GM12878 (cell line): ENCODE measurements around the gene POLA1. TPM values are rescaled to one million over a fixed set of nuclear protein-coding genes. Genes with fewer than 3 reads are reported as not detected.

ENCODE experiments used
- ATAC-seq: fragments of 200-7000 bp; cut with Tn5 transposase; 3 replicates; pipeline ENCODE4 v1.9.1; 2020; ENCODE audit warnings: mild to moderate bottlenecking, moderate library complexity
- BruUV-seq: library from RNA; stranded (reverse); fragments of 400-500 nt; replicated peaks from 2 replicates; lab custom pipeline; 2021; lab: Mats Ljungman, UMichigan
- CTCF ChIA-PET: fragments of 300-600 bp; sonication (Branson Sonifier 250); formaldehyde crosslinking; extraction: SDS; loops from one replicate; lab custom pipeline; 2021; ENCODE audit warnings: inconsistent platforms; lab: Yijun Ruan, JAX
- POLR2A ChIA-PET: fragments of 350-600 bp; formaldehyde crosslinking; extraction: SDS; loops from one replicate; lab custom pipeline; 2021; ENCODE audit warnings: inconsistent platforms; lab: Charles Lee
- RAD21 ChIA-PET: fragments of 300-600 bp; sonication (Branson Sonifier 250); formaldehyde crosslinking; loops from one replicate; lab custom pipeline; 2023; ENCODE audit warnings: antibody characterized with exemption; ENCODE audit not compliant: unreplicated experiment; lab: Charles Lee
- SMC1A ChIA-PET: fragments of 300-600 bp; sonication (Branson Sonifier 250); formaldehyde crosslinking; loops from one replicate; lab custom pipeline; 2023; ENCODE audit not compliant: unreplicated experiment, uncharacterized antibody; lab: Charles Lee
- DNase-seq: peaks from one replicate; pipeline ENCODE4 v3.0.0-alpha.2; 2011; ENCODE audit warnings: low read depth, low spot score
- FAIRE-seq: peaks from 3 replicates; lab custom pipeline; 2011; peaks lifted over from hg19 to GRCh38; lab: Jason Lieb, UNC
- H2AFZ ChIP-seq: 2 replicates; pipeline ENCODE4 v1.6.0; 2011; ENCODE audit warnings: low read depth, low read length, control low read depth; ENCODE audit not compliant: control insufficient read depth
- H3K27ac ChIP-seq: 2 replicates; pipeline ENCODE4 v1.5.1; 2011; ENCODE audit warnings: control low read depth; ENCODE audit not compliant: control insufficient read depth, insufficient read depth
- H3K27me3 ChIP-seq, 2 experiments: replicated peaks in 1 of 2; 2 replicates each; pipeline versions ENCODE4 v1.6.0 to v1.6.1; 2011; ENCODE audit warnings: low read length in 1 of 2; ENCODE audit not compliant: control insufficient read depth in 2 of 2, insufficient read depth in 2 of 2
- H3K36me3 ChIP-seq, 2 experiments: 2 replicates each; pipeline ENCODE4 v1.5.1; 2011; ENCODE audit warnings: low read length in 1 of 2; ENCODE audit not compliant: control insufficient read depth in 2 of 2, insufficient read depth in 2 of 2
- H3K4me1 ChIP-seq: 2 replicates; pipeline ENCODE4 v1.6.1; 2011; ENCODE audit warnings: mild to moderate bottlenecking, low read length, moderate library complexity, mixed read lengths; ENCODE audit not compliant: control insufficient read depth, insufficient read depth
- H3K4me2 ChIP-seq: 2 replicates; pipeline ENCODE4 v1.6.0; 2011; ENCODE audit warnings: control low read depth; ENCODE audit not compliant: control insufficient read depth, insufficient read depth
- H3K4me3 ChIP-seq: fragments of 200-600 bp; sonication (generic); 2 replicates; pipeline ENCODE4 v1.5.1; 2016
- H3K79me2 ChIP-seq: 2 replicates; pipeline ENCODE4 v1.6.0; 2011; ENCODE audit warnings: low read length; ENCODE audit not compliant: control insufficient read depth, insufficient read depth
- H3K9ac ChIP-seq: 2 replicates; pipeline ENCODE4 v1.8.0; 2011; ENCODE audit warnings: low read length, control low read depth, mixed read lengths; ENCODE audit not compliant: control insufficient read depth, insufficient read depth
- H3K9me3 ChIP-seq: replicated peaks from 3 replicates; pipeline ENCODE4 v1.5.1; 2011; ENCODE audit warnings: mild to moderate bottlenecking, low read length; ENCODE audit not compliant: control insufficient read depth, insufficient read depth
- H4K20me1 ChIP-seq: 2 replicates; pipeline ENCODE4 v1.6.0; 2011; ENCODE audit not compliant: control insufficient read depth, insufficient read depth
- BCL11A ChIP-seq: IDR thresholded peaks from 2 replicates; pipeline ENCODE4 v1.6.1; 2011; ENCODE audit warnings: low read depth, low read length
- CTCF ChIP-seq, 3 experiments: IDR thresholded peaks in 2 of 3; conservative IDR thresholded peaks in 1 of 3; 2 replicates each; pipeline ENCODE4 v1.5.1; 2011; ENCODE audit warnings: low read depth in 3 of 3, low read length in 3 of 3, mild to moderate bottlenecking in 3 of 3, control low read depth in 2 of 3, moderate library complexity in 2 of 3, inconsistent platforms in 1 of 3, mixed read lengths in 1 of 3; ENCODE audit not compliant: control insufficient read depth in 2 of 3, insufficient read depth in 1 of 3; ENCODE audit errors: extremely low read depth in 1 of 3
- HDAC6 ChIP-seq: fragments of 200-600 bp; sonication (generic); IDR thresholded peaks from one replicate; pipeline ENCODE4 v1.8.0; 2017; ENCODE audit warnings: antibody characterized with exemption; ENCODE audit not compliant: unreplicated experiment
- NR2F1 ChIP-seq: fragments of 450-650 bp; conservative IDR thresholded peaks from 2 replicates; pipeline ENCODE4 v1.6.1; 2017; ENCODE audit warnings: mild to moderate bottlenecking
- SUZ12 ChIP-seq: fragments of 200-600 bp; sonication (generic); IDR thresholded peaks from one replicate; pipeline ENCODE4 v1.6.1; 2018; ENCODE audit warnings: antibody characterized with exemption, mild to moderate bottlenecking; ENCODE audit not compliant: unreplicated experiment
- USF1 ChIP-seq: IDR thresholded peaks from 2 replicates; pipeline ENCODE4 v1.6.1; 2011; ENCODE audit warnings: borderline replicate concordance, low read depth, mild to moderate bottlenecking, moderate library complexity, mixed read lengths, low read length; ENCODE audit not compliant: insufficient read depth; ENCODE audit errors: extremely low read length
- YY1 ChIP-seq: IDR thresholded peaks from 2 replicates; pipeline ENCODE4 v1.6.1; 2011; ENCODE audit warnings: low read depth, mild to moderate bottlenecking, low read length
- WGBS: methylation state at CpG from one replicate; pipeline ENCODE4 v1.1.6; 2016; ENCODE audit warnings: low lambda C conversion rate; ENCODE audit not compliant: insufficient replicate concordance, insufficient coverage; ENCODE audit errors: missing lambda C conversion rate; 5-methylcytosine and 5-hydroxymethylcytosine counted together
- in situ Hi-C: fragments of 300-500 bp; cut with MboI; formaldehyde crosslinking; loops from 9 replicates; pipeline ENCODE4 v1.14.3; 2018; ENCODE audit warnings: mixed read lengths
- intact Hi-C: fragments of 100-400 bp; cut with micrococcal nuclease; formaldehyde crosslinking; loops from one replicate; pipeline ENCODE4 v1.14.2; 2022; ENCODE audit not compliant: unreplicated experiment
- polyA plus RNA-seq, 11 experiments: library from polyadenylated mRNA; depleted of rRNA in 4 of 11; unstranded in 6 of 11; stranded (reverse) in 5 of 11; fragments of >200 nt; fragmentation: Nextera tagmentation in 4 of 11; fragmentation: Illumina TruSeq in 1 of 11; extraction: Ambion mirVana in 4 of 11; extraction: Trizol in 1 of 11; gene quantifications; 1 replicate in 1 of 11; 2 replicates in 10 of 11; pipeline versions ENCODE4 v1.2.1 to v1.2.3, GENCODE V29; 2011 to 2016; ENCODE audit warnings: inconsistent platforms in 2 of 11, missing spikeins in 2 of 11, low read depth in 1 of 11
- total RNA-seq, 4 experiments: library from RNA; depleted of rRNA in 3 of 4; stranded (reverse); fragments of >200 nt in 3 of 4; fragmentation: Illumina TruSeq in 1 of 4; extraction: Trizol in 1 of 4; gene quantifications; 2 replicates each; pipeline versions ENCODE4 v1.2.1 to v1.2.3, GENCODE V29; 2013 to 2021

POLA1 gene
- total and polyA plus RNA-seq, 10 of the 15 experiments (the other 5 are each of a cell fraction or from before 2014, with no cell fraction given) = 6.5 to 34.7 (median 24.8) TPM

GRCh38 chrX:24902806-24903205, 209.1 kb downstream of the POLA1 start:
- no peaks in the 10 kb centered on the region for H3K9me3 ChIP-seq
- H3K4me2 ChIP-seq = no peak overlapping the region
- no peak for DNase-seq
- no peak overlapping the region for H3K27ac ChIP-seq
- no peaks in the 10 kb centered on the region for H4K20me1 ChIP-seq
- no peaks in the 10 kb centered on the region for H3K36me3 ChIP-seq
- TF ChIP-seq BCL11A (no peak), CTCF (IDR thresholded peaks at IDR 0.05 in 2 of 3, conservative IDR thresholded peaks at IDR 0.05 in 1 of 3; ENCODE audit: control insufficient read depth in 2 of 3, extremely low read depth in 1 of 3, insufficient read depth in 1 of 3, low read depth in 3 of 3, low read length in 3 of 3) (no peak), NR2F1 (no peak), SUZ12 (no peak), USF1 (no peak), HDAC6 (no peak), YY1 (no peak)
- no peaks in the 10 kb centered on the region for H3K27me3 ChIP-seq
- no peak overlapping the region for H3K4me3 ChIP-seq
- FAIRE-seq = no peak
- H2AFZ ChIP-seq = no peak overlapping the region
- WGBS = 47% methylated on average over 5 of the region's 5 CpGs
- no peak overlapping the region for H3K9ac ChIP-seq
- ChIA-PET CTCF (no interaction called here), SMC1A (no interaction called here), RAD21 (no interaction called here), POLR2A (no interaction called here)
- no TSS peak for BruUV-seq
- H3K4me1 ChIP-seq = no peaks in the 10 kb centered on the region
- no peak for ATAC-seq
- in situ Hi-C loops (no loop called here), intact Hi-C loops (no loop called here)
- H3K79me2 ChIP-seq = no peaks in the 10 kb centered on the region
